Measurements from ENCODE around the gene ARMC2.

- no peak for TF ChIP-seq CTCF (conservative IDR thresholded peaks at IDR 0.05; ENCODE audit: low read depth, low read length)
- TF ChIP-seq, protein P1, sequence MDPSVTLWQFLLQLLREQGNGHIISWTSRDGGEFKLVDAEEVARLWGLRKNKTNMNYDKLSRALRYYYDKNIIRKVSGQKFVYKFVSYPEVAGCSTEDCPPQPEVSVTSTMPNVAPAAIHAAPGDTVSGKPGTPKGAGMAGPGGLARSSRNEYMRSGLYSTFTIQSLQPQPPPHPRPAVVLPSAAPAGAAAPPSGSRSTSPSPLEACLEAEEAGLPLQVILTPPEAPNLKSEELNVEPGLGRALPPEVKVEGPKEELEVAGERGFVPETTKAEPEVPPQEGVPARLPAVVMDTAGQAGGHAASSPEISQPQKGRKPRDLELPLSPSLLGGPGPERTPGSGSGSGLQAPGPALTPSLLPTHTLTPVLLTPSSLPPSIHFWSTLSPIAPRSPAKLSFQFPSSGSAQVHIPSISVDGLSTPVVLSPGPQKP (IDR thresholded peaks at IDR 0.05; ENCODE audit: borderline replicate concordance, low read depth, low read length): no peak
- no peak for TF ChIP-seq RAD21 (IDR thresholded peaks at IDR 0.05; ENCODE audit: low read length)
- TF ChIP-seq RFX5 (IDR thresholded peaks at IDR 0.05; ENCODE audit: low read depth, low read length): no peak
- no peak for TF ChIP-seq MAFK (IDR thresholded peaks at IDR 0.05; ENCODE audit: low read depth, low read length)
- TF ChIP-seq POLR2A (IDR thresholded peaks at IDR 0.05; ENCODE audit: low read depth, low read length): no peak
- TF ChIP-seq CEBPB (IDR thresholded peaks at IDR 0.05; ENCODE audit: low read depth, low read length): no peak
Observed at GRCh38 chr6:108839083-108839642, 9.1 kb upstream of the ARMC2 start.
